Measurements from ENCODE around the gene FKBP1B.
"Not testable (repeated sequence)": the region's sequence is repeated elsewhere in the genome, so short reads cannot be mapped to it uniquely, and the experiment has no call there.

FKBP1B gene

DNA sequence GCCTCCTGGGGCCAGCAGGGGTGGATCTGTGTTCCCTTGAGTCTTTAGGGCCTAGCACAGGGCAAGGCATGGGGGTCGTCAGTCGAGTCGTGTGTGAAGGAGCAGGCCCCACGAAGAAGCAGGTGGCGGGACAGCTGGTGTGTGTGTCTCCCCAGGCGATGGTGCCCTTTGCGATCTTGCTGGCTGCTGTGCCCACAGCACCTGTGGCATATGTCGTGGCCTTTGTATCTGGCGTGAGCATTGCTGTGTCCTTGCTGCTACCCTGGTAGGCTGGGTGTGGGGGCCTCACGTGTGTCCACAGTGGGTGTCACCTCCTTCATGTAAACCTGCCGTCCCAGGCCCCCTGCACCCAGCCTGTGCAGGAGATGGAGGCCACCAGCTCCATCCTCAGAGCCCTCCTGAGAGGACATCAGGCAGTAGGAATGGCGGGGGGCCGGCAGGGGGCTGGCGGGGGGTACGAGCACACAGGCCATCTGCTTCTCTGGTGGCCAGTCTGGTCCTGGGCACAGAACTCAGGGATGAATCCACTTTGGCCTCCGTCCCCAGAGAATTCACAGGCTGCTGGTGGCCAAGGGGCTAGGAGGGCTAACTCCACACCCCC, 26.5 kb upstream of the FKBP1B start:
- no peak for DNase-seq

- DNase-seq: no peak
Measured at GRCh38 chr2:24024018-24024417, 25.5 kb upstream of the FKBP1B start.

DNA sequence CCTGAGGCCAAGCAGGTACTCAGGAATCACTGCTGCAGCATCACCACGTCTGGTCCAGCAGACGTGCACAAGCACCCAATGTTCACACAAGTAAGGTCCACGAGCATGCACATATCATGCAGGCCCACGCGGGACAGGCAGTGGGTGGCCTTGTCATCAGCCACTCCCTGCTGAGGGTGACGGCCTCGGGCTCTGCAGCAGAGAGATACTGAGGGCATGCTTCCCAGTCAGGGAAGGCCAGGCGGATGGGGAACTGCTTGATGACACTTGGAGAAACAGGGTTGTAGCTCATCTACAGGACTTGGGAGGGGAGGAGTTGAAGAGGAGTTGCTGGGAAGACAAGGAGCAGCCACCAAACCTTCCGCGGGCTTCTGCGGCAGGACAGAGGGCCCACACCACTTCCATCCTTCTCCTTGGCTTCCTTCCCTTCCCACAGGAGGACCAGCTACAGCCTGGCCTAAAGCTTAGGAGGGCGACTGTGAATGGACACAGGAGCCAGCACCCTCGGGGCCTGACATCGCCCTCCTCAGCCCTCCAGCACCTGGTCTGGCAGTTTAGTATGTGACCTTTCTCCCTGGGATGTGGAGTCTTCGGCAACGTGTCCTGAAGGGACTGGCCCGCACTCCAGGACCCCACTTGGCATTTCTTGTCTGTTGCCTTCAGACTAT, 24.4 kb upstream of the FKBP1B start:
- no peak for DNase-seq

DNA sequence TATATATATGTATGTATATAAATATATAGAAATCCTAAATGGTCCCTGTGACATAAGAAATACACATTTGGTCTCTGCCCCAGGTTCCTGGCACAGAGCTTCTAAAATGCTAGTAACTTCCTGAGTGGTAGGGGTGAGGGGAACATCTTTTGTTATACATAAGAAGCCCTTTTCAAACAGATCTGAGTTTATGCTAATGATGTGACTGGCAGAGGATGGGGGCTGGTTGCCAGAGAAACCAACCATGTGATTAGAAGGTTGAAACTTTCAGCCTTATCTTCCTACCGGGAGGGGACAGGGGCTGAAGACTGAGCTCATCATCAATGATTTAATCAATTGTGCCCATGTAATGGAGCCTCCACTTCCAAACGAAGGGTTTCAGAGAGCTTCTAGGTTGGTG, 23.3 kb upstream of the FKBP1B start:
- DNase-seq: no peak

- DNase-seq: no peak
Measured at GRCh38 chr2:24038786-24039499, 10.6 kb upstream of the FKBP1B start.

DNA sequence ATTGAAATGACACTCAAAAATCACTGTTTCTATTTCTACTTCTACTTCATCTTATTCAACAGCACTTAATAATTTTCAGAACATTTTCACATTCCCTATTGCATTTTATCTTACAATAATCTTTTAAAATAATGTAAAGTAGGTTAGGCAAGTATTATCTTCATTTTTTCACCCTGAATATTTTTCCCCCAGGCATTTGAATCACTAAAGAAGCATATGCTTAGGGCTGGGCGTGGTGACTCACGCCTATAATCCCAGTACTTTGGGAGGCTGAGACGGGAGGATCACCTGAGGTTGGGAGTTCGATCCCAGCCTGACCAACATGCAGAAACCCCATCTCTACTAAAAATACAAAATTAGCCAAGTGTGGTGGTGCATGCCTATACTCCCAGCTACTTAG, 9.0 kb upstream of the FKBP1B start:
- DNase-seq: no peak

DNA sequence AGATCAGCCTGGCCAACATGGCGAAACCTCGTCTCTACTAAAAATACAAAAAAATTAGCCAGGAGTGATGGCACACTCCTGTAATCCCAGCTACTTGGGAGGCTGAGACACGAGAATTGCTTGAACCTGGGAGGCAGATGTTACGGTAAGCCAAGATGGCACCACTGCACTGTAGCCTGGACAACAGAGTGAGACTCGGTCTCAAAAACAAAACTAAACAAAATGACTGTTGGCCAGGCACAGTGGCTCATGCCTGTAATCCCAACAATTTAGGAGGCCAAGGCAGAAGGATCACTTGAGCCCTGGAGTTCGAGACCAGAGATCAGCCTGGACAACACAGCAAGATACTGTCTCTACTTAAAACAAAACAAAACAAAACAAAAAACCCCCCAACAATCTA, 6.4 kb upstream of the FKBP1B start:
- not testable (repeated sequence) for DNase-seq

DNA sequence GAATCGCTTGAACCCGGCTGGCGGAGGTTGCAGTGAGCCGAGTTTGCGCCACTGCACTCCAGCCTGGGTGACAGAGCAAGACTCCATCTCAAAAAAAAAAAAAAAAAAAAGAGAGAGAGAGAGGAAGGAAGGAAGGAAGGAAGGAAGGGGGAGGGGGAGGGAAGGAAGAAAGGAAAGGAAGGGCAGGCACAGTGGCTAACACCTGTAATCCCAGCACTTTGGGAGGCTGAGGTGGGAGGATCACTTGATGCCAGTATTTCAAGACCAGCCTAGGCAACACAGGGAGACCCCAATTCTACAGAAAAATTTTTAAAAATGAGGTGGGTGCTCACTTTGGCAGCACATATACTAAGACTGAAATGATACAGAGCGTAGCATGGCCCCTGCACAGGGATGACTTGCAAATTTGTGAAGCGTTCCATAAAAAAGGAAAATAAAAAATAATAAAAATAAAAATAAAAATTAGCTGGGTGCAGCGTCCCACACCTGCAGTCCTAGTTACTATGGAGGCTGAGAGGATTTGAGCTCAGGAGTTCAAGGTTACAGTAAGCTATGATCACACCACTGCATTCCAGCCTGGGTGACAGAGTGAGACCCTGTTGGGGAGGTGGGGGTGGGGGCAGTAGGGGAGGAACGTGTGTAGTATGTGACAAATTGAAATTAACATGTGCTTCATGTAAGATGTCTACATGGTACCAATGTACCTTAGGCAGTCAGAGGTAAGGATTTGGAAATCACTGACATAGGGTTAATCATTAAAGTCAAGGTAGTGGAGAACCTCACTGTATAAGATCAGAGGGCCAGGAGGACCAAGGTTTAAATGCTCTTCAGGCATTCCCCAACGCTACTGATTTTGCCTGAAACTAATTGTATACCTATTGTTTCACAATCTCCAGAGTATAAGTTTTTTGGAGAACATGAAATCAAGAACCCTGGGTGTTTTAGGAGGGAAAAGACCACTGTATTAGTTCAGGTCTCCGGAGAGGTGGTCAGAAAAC, 3.7 kb upstream of the FKBP1B start:
- no peak for DNase-seq

DNA sequence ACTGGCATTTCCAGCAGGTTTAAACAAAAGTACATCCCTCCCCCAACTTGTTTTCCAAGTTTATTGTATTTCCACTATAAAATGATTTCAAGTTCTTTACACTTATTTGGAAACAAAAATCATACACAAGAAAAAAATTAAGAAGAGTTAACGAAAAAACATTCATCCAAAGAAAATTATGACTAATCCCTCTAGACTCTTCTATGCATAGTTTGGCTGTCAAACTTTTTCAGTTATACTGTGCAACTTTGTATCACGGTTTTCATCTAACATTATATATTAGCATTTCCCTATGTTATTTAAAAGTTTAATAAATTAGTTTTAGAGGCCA, 3.0 kb upstream of the FKBP1B start:
- no peak for DNase-seq

DNA sequence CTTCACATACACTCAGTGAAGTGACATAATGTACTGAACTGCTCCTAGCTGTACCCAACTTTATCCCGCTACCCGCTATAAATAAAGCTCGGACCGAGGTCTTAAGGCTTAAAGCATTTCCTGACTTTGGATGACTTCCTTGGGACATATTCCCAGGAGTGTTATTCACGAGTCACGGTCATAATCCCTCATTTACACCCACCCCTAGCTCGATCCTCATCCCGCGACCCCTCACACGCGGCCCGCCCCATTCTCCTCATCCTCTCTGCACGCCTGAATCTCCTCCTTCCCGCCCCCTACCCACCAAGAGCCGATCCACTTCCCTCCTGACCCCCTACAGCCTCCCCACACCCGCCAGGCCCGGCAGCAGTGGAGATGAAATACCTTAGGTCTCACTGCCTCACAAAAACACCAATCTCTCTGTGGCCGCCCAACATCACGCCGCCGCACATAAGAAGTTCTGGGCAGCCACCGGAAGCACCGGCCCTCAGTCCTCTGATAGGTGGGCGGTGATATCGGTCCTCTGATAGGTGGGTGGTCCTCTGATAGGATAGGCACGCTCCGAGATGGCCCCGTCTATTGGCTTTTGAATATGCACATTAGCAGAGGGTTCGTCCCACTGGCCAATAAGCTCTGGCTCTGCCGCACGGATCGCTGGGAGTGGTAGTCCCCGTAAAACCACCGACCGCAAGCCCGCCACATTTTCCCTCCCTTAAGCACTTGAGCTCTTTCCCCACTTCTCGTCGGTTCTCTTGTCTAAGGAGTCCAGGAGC, 2.4 kb upstream of the FKBP1B start, which contains the start of gene WDCP:
WDCP (minus strand) TSS at position 462 of the 773 bp plus-strand sequence. CDS start 7,897 bp downstream, outside the sequence.
- DNase-seq: peak; percentile 50 to 95

DNA sequence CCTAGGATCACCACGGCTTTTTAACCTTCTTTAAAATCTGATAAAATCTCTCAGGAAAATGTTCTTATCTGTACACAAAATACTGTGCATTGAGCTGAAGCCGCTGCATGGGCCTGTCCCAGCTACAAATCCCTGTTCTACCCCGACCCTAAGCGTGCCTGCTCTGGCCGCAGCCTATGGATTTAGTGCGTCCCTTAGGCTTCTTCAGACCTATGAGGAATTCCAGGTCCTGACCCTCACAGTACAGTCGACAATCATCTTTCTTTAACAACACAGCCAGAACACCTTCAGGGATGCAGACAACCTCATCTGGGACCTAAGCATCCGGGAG, 1.9 kb upstream of the FKBP1B start:
- no peak for DNase-seq

- DNase-seq: no peak
Measured at GRCh38 chr2:24048769-24049484, 614 bp upstream of the FKBP1B start.

DNA sequence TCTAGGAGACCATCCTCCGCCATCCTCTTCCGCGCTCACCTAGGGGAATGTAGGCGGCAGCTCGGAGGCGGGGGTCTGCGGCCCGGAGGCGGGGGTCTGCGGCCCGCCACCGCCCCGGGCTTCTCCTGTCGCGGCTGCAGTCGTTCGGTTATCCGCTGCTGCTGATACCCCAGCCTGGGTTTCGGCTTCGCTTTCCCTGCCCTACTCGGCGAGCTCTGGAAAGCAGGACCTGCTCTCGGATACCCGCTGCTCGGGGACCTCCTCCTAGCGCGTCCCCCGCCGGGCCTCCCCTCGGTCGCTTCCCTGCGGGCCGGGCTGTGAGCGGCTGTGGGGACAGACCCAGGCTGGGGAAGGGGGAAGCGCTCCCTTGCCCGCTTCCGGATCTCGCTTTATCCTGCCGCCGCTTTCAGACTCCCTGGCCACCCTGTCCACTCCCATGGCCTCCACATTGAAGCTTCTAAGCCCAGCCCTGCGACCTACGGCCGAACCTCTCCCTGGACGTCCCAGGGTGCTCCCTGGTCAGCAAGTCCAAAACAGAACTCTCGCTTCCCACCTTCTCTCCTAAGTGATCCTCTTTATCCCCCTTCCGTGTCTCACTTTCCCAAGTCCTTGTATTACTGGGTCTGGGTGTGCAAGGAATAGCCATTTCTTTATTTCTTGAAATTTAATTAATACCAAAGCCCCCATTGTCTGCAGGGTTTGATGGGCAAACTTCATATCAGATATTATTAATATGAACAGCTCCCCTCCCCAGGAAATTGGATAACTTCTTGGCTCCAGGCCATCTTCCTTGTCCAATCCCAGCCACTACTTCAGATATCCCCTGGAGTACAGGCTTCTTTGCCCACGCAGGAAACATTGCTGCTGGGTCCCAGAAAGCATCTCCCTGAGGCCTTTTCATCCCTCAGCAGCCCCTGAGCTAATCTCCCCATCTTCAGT, 769 bp downstream of the FKBP1B start:
- DNase-seq: peak in 1 of 2 donors; percentile 12

DNA sequence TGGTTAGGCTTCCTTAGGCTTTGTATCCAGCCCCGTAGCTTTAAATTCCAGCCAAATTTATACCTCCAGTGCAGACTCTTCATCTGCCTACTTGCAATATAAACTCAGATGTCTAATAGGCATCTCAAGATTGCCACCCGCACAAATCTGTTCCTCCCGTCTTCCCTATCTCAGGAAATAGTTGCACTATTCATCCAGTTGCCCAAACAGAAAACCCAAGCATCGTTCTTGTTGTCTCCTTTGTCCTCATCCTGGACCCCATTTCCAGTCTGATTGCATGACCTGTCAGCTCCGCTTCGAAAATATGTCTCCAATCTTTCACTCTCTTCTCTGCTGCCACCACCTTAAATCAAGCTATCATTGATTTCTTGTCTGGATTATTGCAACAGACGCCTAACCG, 2.3 kb downstream of the FKBP1B start:
- DNase-seq: no peak

- DNase-seq: no peak
Measured at GRCh38 chr2:24052951-24053350, 3.4 kb downstream of the FKBP1B start.

- DNase-seq: no peak
Measured at GRCh38 chr2:24054366-24055010, 4.9 kb downstream of the FKBP1B start.

DNA sequence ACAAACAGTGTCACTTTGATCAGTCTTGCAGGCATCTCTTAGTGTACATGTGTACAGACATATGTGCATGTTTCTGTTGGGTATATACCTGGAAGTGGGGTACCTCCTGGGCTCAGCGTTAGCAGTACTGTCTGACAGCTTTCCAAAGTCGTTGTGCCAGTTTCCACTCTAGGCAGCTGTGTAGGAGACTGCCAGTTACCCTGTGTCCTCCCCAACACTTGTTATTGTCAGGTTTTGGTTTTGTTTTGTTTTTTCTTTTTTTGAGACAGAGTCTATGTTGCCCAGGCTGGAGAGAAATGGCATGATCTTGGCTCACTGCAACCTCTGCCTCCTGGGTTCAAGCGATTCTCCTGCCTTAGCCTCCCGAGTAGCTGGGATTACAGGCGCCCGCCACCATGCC, 6.2 kb downstream of the FKBP1B start:
- DNase-seq: no peak

GRCh38 chr2:24058564-24059271, 9.2 kb downstream of the FKBP1B start:
- no peak for DNase-seq

- DNase-seq: no peak
Measured at GRCh38 chr2:24065341-24065740, 15.8 kb downstream of the FKBP1B start.

Data from bone marrow (tissue), 2 donors.